Measurements from ENCODE around the gene P4HA2. TPM values are rescaled to one million over a fixed set of nuclear protein-coding genes. Genes with fewer than 3 reads are reported as not detected.

P4HA2 gene
- total and polyA plus RNA-seq, 2 donors (not counting 3 experiments of a cell fraction or from before 2014, with no cell fraction given) = 37.6 to 58.7 TPM

DNA sequence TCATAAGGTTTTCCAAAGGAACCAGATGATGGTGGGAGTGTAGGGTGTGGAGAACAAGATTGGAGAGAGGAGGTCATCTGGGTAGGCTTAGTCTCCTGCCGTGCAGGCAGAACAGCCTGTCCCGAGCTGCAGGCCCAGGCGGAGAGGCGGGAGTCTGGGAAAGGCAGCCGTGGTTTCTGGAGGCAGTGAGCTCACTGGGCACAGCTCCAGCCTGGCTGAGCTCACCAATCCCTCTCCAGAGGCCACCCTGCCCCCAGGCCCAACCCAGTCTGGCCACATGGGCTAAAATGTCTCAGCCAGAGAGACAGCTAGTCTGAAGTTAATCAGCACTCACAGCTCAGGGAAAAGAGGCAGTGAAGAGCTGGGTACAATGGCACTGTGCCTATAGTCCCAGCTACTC lies 12.3 kb downstream of the P4HA2 start:
- peaks cover 10 to 14% of the 10 kb centered on the region in 2 experiments for H3K36me3 ChIP-seq (ENCODE audit: control insufficient read depth in 2 of 2, extremely low read depth in 1 of 2, insufficient read depth in 2 of 2, low read length in 2 of 2)
- DNase-seq (ENCODE audit: low read depth, low spot score) (peak; percentile 80), FAIRE-seq (peak; percentile 73)
- H3K9me1 ChIP-seq (replicated peaks; ENCODE audit: control insufficient read depth, extremely low read depth, insufficient read depth, low read length) = no peaks in the 10 kb centered on the region
- H3K79me2 ChIP-seq (ENCODE audit: control insufficient read depth, insufficient read depth, low read length) = no peaks in the 10 kb centered on the region
- POLR2A ChIA-PET = interaction anchor here (0.7 to 1.4 kb wide), 4 partner anchors 8 to 375 kb away, joined by 3 to 6 read pairs (median 6); partner anchors contain the start of gene P4HA2
- peak overlapping the region; percentile 72 for H2AFZ ChIP-seq (ENCODE audit: low read depth, low read length)
- dilution Hi-C loops (cut with MboI; ENCODE audit: extremely low pct_ligation_motif_present, low sequenced_read_pairs) = no loop called here
- peak overlapping the region; percentile 32 for H3K9ac ChIP-seq (replicated peaks; ENCODE audit: extremely low read depth, insufficient read depth, low read length)
- intact Hi-C loops (cut with micrococcal nuclease) = loop anchor here (1.0 kb wide), 1 partner anchor 12 kb away; the partner anchor contains the start of gene P4HA2
- H3K9me3 ChIP-seq (replicated peaks; ENCODE audit: control insufficient read depth, insufficient read depth, low read length) = no peaks in the 10 kb centered on the region
- H3K4me1 ChIP-seq (ENCODE audit: control insufficient read depth, extremely low read depth, insufficient read depth, low read length) = peaks cover 5% of the 10 kb centered on the region
- H3K4me3 ChIP-seq (replicated peaks in 1 of 3; ENCODE audit: insufficient read depth in 1 of 3, low read depth in 1 of 3, low read length in 3 of 3) = no peak overlapping the region
- peak overlapping the region; percentile 52 for H3K27ac ChIP-seq (ENCODE audit: insufficient read depth, low read depth, low read length)
- CTCF ChIA-PET = interaction anchor here (0.6 to 2.0 kb wide), 5 partner anchors 10 to 605 kb away, joined by 3 to 12 read pairs (median 5); no protein-coding TSS in a partner anchor
- H4K20me1 ChIP-seq (replicated peaks; ENCODE audit: control insufficient read depth, extremely low read depth, insufficient read depth, low read length) = no peaks in the 10 kb centered on the region
- BruUV-seq (replicated peaks) = no TSS peak
- TF ChIP-seq, protein P1, sequence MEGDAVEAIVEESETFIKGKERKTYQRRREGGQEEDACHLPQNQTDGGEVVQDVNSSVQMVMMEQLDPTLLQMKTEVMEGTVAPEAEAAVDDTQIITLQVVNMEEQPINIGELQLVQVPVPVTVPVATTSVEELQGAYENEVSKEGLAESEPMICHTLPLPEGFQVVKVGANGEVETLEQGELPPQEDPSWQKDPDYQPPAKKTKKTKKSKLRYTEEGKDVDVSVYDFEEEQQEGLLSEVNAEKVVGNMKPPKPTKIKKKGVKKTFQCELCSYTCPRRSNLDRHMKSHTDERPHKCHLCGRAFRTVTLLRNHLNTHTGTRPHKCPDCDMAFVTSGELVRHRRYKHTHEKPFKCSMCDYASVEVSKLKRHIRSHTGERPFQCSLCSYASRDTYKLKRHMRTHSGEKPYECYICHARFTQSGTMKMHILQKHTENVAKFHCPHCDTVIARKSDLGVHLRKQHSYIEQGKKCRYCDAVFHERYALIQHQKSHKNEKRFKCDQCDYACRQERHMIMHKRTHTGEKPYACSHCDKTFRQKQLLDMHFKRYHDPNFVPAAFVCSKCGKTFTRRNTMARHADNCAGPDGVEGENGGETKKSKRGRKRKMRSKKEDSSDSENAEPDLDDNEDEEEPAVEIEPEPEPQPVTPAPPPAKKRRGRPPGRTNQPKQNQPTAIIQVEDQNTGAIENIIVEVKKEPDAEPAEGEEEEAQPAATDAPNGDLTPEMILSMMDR (IDR thresholded peaks at IDR 0.05; ENCODE audit: extremely low read depth in 1 of 2, insufficient read depth in 1 of 2, low read depth in 1 of 2, low read length in 2 of 2) = no peak
- peak; percentile 23 for TF ChIP-seq MYC (IDR thresholded peaks at IDR 0.05; ENCODE audit: low read depth, low read length)
- no peak overlapping the region for H3K4me2 ChIP-seq (ENCODE audit: insufficient read depth, low read length)
- no peaks in the 10 kb centered on the region for H3K27me3 ChIP-seq (ENCODE audit: control insufficient read depth in 2 of 2, insufficient read depth in 2 of 2, low read length in 2 of 2)

DNA sequence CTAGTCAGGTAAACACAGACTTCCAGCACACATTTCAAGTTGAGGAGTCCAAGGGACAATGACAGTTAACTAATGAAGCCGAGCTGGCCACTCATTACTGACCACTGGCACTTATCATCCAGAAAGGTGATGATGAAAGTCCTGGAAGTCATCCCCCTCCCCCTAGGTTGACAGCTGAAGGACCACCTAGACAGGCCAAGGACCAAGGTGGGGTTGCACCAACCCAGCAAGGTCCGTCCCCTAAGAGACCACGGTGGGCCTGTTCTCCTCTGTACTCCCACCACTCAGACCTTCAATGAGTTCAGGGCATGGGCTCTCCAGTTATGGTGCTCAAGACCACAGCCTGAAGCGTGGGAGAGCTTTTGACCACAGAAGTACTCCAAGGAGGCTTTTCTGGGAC lies 13.2 kb downstream of the P4HA2 start:
- no TSS peak for BruUV-seq (replicated peaks)
- H3K4me3 ChIP-seq (replicated peaks in 1 of 3; ENCODE audit: insufficient read depth in 1 of 3, low read depth in 1 of 3, low read length in 3 of 3) = no peak overlapping the region
- TF ChIP-seq MYC (IDR thresholded peaks at IDR 0.05; ENCODE audit: low read depth, low read length) = no peak
- no peak for TF ChIP-seq JUN (IDR thresholded peaks at IDR 0.05; ENCODE audit: borderline replicate concordance, insufficient read depth, insufficient read length, low read depth)
- no peak for TF ChIP-seq POLR2A (IDR thresholded peaks at IDR 0.05; ENCODE audit: low read depth, low read length)
- TF ChIP-seq, protein P1 (IDR thresholded peaks at IDR 0.05; ENCODE audit: extremely low read depth in 1 of 2, insufficient read depth in 1 of 2, low read depth in 1 of 2, low read length in 2 of 2) = no peak
- no peak for TF ChIP-seq POLR2AphosphoS5 (IDR thresholded peaks at IDR 0.05; ENCODE audit: insufficient read depth, low read depth, low read length)
- TF ChIP-seq EZH2 (IDR thresholded peaks at IDR 0.05; ENCODE audit: borderline replicate concordance, low read depth, low read length, severe bottlenecking) = no peak
- TF ChIP-seq, protein P2, sequence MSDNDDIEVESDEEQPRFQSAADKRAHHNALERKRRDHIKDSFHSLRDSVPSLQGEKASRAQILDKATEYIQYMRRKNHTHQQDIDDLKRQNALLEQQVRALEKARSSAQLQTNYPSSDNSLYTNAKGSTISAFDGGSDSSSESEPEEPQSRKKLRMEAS (IDR thresholded peaks at IDR 0.05; ENCODE audit: insufficient read depth, insufficient read length) = no peak
- TF ChIP-seq FOS (IDR thresholded peaks at IDR 0.05; ENCODE audit: borderline replicate concordance, insufficient read depth, low read length) = no peak
- no peak for TF ChIP-seq GATA2 (IDR thresholded peaks at IDR 0.05; ENCODE audit: insufficient read depth, insufficient read length, low read depth, low read length)
- DNase-seq (ENCODE audit: low read depth, low spot score) (no peak), FAIRE-seq (no peak)
- intact Hi-C loops (cut with micrococcal nuclease) (no loop called here), dilution Hi-C loops (cut with MboI; ENCODE audit: extremely low pct_ligation_motif_present, low sequenced_read_pairs) (no loop called here)
- no peaks in the 10 kb centered on the region for H4K20me1 ChIP-seq (replicated peaks; ENCODE audit: control insufficient read depth, extremely low read depth, insufficient read depth, low read length)
- POLR2A ChIA-PET = no interaction called here
- H3K27me3 ChIP-seq (ENCODE audit: control insufficient read depth in 2 of 2, insufficient read depth in 2 of 2, low read length in 2 of 2) = no peaks in the 10 kb centered on the region
- peaks cover 14% of the 10 kb centered on the region in 2 experiments for H3K36me3 ChIP-seq (ENCODE audit: control insufficient read depth in 2 of 2, extremely low read depth in 1 of 2, insufficient read depth in 2 of 2, low read length in 2 of 2)
- H3K9ac ChIP-seq (replicated peaks; ENCODE audit: extremely low read depth, insufficient read depth, low read length) = no peak overlapping the region
- H3K9me1 ChIP-seq (replicated peaks; ENCODE audit: control insufficient read depth, extremely low read depth, insufficient read depth, low read length) = no peaks in the 10 kb centered on the region
- H3K79me2 ChIP-seq (ENCODE audit: control insufficient read depth, insufficient read depth, low read length) = no peaks in the 10 kb centered on the region
- H3K4me1 ChIP-seq (ENCODE audit: control insufficient read depth, extremely low read depth, insufficient read depth, low read length) = peaks cover 5% of the 10 kb centered on the region
- no peak overlapping the region for H3K27ac ChIP-seq (ENCODE audit: insufficient read depth, low read depth, low read length)
- H3K4me2 ChIP-seq (ENCODE audit: insufficient read depth, low read length) = no peak overlapping the region
- CTCF ChIA-PET = interaction anchor here (1.9 to 2.0 kb wide), 2 partner anchors 23 to 24 kb away, joined by 12 read pairs; no protein-coding TSS in a partner anchor
- H3K9me3 ChIP-seq (replicated peaks; ENCODE audit: control insufficient read depth, insufficient read depth, low read length) = no peaks in the 10 kb centered on the region
- H2AFZ ChIP-seq (ENCODE audit: low read depth, low read length) = no peak overlapping the region

Measured in endothelial cell of umbilical vein (primary cell).